Measurements from ENCODE around the gene RFX2. TPM values are rescaled to one million over a fixed set of nuclear protein-coding genes. Genes with fewer than 3 reads are reported as not detected.
"Not testable (repeated sequence)": the region's sequence is repeated elsewhere in the genome, so short reads cannot be mapped to it uniquely, and the experiment has no call there.

The RFX2 gene
- total RNA-seq, 1 donor from 2014 or later = 7.3 TPM

- Mint-ChIP-seq H3K4me3 (no peak overlapping the region), H3K27ac (no peak overlapping the region), H3K36me3 (no peaks in the 10 kb centered on the region), H3K27me3 (ENCODE audit: low read depth) (peaks cover 19% of the 10 kb centered on the region), H3K4me1 (peaks cover 2% of the 10 kb centered on the region), H3K9me3 (no peaks in the 10 kb centered on the region)
- DNase-seq (ENCODE audit: low spot score in 2 of 2, unreplicated experiment in 2 of 2) = no peak
- no peak for TF ChIP-seq CTCF (IDR thresholded peaks at IDR 0.05; ENCODE audit: unreplicated experiment)
Measured at GRCh38 chr19:6076291-6076665, 34.0 kb downstream of the RFX2 start.

DNA sequence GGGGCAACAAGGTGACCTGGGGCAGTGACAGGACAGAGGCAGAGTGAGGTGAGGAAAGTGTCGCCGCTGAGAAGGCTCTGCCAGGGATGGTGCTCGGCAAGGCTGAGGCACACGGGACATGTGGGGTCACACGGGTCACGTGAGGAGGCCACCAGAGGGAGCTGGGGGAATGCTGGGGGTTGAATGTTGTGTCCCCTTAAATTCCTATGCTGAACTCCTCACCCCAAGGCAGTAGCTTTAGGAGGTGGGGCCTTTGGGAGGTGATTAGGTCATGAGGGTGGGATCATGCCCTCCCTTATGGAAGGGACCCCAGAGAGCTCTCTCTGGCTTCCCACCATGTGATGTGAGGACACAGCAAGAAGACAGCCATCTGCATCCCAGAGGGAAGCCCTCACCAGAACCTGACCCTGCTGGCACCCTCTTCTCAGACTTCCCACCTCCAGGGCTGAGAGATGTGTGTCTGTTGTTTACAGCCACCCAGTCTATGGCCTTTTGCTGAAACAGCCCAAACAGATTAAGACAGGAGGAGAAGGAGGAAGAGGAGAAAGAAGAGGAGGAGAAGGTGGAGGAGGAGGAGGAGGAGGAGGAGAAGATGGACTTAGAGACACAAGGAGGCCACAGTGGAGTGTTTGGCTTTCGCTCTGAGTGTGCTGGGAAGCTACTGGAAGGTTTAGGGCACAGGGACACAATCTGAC, 35.4 kb downstream of the RFX2 start:
- TF ChIP-seq CTCF (IDR thresholded peaks at IDR 0.05; ENCODE audit: unreplicated experiment) = no peak
- Mint-ChIP-seq H3K27me3 (ENCODE audit: low read depth) (peaks cover 20% of the 10 kb centered on the region), H3K9me3 (no peaks in the 10 kb centered on the region), H3K27ac (no peak overlapping the region), H3K36me3 (no peaks in the 10 kb centered on the region), H3K4me1 (peaks cover 2% of the 10 kb centered on the region), H3K4me3 (no peak overlapping the region)
- no peak for DNase-seq (ENCODE audit: low spot score in 2 of 2, unreplicated experiment in 2 of 2)

GRCh38 chr19:6073858-6074708, 36.2 kb downstream of the RFX2 start:
- no peak overlapping the region for H3K4me3 Mint-ChIP-seq
- H3K27ac Mint-ChIP-seq = no peak overlapping the region
- no peak for DNase-seq (ENCODE audit: low spot score in 2 of 2, unreplicated experiment in 2 of 2)
- peaks cover 2% of the 10 kb centered on the region for H3K4me1 Mint-ChIP-seq
- TF ChIP-seq CTCF (IDR thresholded peaks at IDR 0.05; ENCODE audit: unreplicated experiment) = no peak
- peaks cover 16% of the 10 kb centered on the region for H3K27me3 Mint-ChIP-seq (ENCODE audit: low read depth)
- H3K9me3 Mint-ChIP-seq = peaks cover 7% of the 10 kb centered on the region
- H3K36me3 Mint-ChIP-seq = no peaks in the 10 kb centered on the region

DNA sequence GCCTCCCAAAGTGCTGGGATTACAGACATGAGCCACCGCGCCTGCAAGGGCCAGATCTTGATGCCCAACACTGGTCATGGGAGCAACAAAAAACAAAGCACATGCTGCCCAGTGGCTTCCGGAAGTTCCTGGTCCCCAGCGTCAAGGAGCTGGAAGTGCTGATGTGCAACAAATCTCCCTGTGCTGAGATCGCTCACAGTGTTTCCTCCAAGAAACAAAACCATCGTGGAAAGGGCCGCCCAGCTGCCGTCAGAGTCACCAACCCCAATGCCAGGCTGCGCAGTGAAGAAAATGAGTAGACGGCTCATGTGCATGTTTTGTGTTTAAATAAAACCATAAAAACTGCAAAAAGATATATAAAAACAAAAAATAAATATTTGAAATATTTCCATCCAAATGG, 37.1 kb downstream of the RFX2 start:
- H3K27ac Mint-ChIP-seq; H3K4me3 Mint-ChIP-seq; DNase-seq (ENCODE audit: low spot score in 2 of 2, unreplicated experiment in 2 of 2); H3K4me1 Mint-ChIP-seq; H3K36me3 Mint-ChIP-seq: not testable (repeated sequence)
- Mint-ChIP-seq H3K27me3 (ENCODE audit: low read depth) (peaks cover 17% of the 10 kb centered on the region), H3K9me3 (peaks cover 10% of the 10 kb centered on the region)

GRCh38 chr19:6071875-6072274, 38.4 kb downstream of the RFX2 start:
- Mint-ChIP-seq H3K27ac (no peak overlapping the region), H3K4me3 (no peak overlapping the region), H3K9me3 (peaks cover 10% of the 10 kb centered on the region), H3K4me1 (peaks cover 9% of the 10 kb centered on the region), H3K27me3 (ENCODE audit: low read depth) (peaks cover 24% of the 10 kb centered on the region), H3K36me3 (no peaks in the 10 kb centered on the region)
- no peak for DNase-seq (ENCODE audit: low spot score in 2 of 2, unreplicated experiment in 2 of 2)
- TF ChIP-seq CTCF (IDR thresholded peaks at IDR 0.05; ENCODE audit: unreplicated experiment) = no peak

All from mesothelial cell of epicardium (in vitro differentiated cells).